ENCODE data around the gene PTPRG.

DNA sequence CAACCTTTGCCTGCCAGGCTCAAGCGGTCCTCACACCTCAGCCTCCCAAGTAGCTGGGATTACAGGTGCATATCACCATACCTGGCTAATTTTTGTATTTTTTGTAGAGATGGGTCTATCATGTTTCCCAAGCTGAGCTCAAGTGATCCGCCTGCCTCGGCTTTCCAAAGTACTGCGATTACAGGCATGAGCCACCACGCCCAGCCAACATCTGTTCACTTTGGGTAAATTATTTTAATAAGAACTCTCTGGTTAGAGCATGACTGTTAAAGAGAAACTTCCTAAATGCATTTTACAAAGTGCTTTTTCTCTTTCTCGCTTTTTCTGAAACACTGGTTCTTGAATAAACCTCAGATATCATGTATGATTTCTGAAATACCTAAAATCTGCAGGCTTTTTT, 172.5 kb downstream of the PTPRG start:
- TF ChIP-seq EZH2phosphoT487 (IDR thresholded peaks at IDR 0.05; ENCODE audit: borderline replicate concordance, low read length) (no peak), EZH2 (IDR thresholded peaks at IDR 0.05; ENCODE audit: low read length, unreplicated experiment) (no peak)
- TF ChIP-seq, protein P1, sequence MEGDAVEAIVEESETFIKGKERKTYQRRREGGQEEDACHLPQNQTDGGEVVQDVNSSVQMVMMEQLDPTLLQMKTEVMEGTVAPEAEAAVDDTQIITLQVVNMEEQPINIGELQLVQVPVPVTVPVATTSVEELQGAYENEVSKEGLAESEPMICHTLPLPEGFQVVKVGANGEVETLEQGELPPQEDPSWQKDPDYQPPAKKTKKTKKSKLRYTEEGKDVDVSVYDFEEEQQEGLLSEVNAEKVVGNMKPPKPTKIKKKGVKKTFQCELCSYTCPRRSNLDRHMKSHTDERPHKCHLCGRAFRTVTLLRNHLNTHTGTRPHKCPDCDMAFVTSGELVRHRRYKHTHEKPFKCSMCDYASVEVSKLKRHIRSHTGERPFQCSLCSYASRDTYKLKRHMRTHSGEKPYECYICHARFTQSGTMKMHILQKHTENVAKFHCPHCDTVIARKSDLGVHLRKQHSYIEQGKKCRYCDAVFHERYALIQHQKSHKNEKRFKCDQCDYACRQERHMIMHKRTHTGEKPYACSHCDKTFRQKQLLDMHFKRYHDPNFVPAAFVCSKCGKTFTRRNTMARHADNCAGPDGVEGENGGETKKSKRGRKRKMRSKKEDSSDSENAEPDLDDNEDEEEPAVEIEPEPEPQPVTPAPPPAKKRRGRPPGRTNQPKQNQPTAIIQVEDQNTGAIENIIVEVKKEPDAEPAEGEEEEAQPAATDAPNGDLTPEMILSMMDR (conservative IDR thresholded peaks at IDR 0.05; ENCODE audit: low read depth, low read length): no peak

All from PC-3 (cell line).